ENCODE measurements around the gene PLA2G4F. TPM values are rescaled to one million over a fixed set of nuclear protein-coding genes. Genes with fewer than 3 reads are reported as not detected.

The PLA2G4F gene
- polyA plus RNA-seq, 1 experiment, result not detected

GRCh38 chr15:42106288-42106687 lies 50.1 kb downstream of the PLA2G4F start:
- TF ChIP-seq, protein P1, sequence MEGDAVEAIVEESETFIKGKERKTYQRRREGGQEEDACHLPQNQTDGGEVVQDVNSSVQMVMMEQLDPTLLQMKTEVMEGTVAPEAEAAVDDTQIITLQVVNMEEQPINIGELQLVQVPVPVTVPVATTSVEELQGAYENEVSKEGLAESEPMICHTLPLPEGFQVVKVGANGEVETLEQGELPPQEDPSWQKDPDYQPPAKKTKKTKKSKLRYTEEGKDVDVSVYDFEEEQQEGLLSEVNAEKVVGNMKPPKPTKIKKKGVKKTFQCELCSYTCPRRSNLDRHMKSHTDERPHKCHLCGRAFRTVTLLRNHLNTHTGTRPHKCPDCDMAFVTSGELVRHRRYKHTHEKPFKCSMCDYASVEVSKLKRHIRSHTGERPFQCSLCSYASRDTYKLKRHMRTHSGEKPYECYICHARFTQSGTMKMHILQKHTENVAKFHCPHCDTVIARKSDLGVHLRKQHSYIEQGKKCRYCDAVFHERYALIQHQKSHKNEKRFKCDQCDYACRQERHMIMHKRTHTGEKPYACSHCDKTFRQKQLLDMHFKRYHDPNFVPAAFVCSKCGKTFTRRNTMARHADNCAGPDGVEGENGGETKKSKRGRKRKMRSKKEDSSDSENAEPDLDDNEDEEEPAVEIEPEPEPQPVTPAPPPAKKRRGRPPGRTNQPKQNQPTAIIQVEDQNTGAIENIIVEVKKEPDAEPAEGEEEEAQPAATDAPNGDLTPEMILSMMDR (IDR thresholded peaks at IDR 0.05; ENCODE audit: insufficient read depth, low read depth, low read length), result no peak
- Histone ChIP-seq H3K4me3 (ENCODE audit: low read depth, low read length) (no peak overlapping the region), H3K27me3 (ENCODE audit: control insufficient read depth, insufficient read depth, low read length) (peaks cover 11% of the 10 kb centered on the region), H3K36me3 (ENCODE audit: control insufficient read depth, insufficient read depth, low read length) (no peaks in the 10 kb centered on the region)
- ChIA-PET POLR2A (no interaction called here), CTCF (interaction anchor here (0.9 to 1.7 kb wide), 3 partner anchors 14 to 23 kb away, joined by 3 to 5 read pairs (median 3); no protein-coding TSS in a partner anchor)
- no peak for DNase-seq (ENCODE audit: low read depth)

GRCh38 chr15:42104095-42104891 lies 52.1 kb downstream of the PLA2G4F start:
- no peak for DNase-seq (ENCODE audit: low read depth)
- Histone ChIP-seq H3K27me3 (ENCODE audit: control insufficient read depth, insufficient read depth, low read length) (peaks cover 12% of the 10 kb centered on the region), H3K36me3 (ENCODE audit: control insufficient read depth, insufficient read depth, low read length) (no peaks in the 10 kb centered on the region), H3K4me3 (ENCODE audit: low read depth, low read length) (no peak overlapping the region)
- ChIA-PET CTCF (interaction anchor here (0.7 to 3.6 kb wide), 9 partner anchors 12 to 115 kb away, joined by 3 to 18 read pairs (median 4); no protein-coding TSS in a partner anchor), POLR2A (no interaction called here)
- TF ChIP-seq, protein P1 (IDR thresholded peaks at IDR 0.05; ENCODE audit: insufficient read depth, low read depth, low read length), result no peak

DNA sequence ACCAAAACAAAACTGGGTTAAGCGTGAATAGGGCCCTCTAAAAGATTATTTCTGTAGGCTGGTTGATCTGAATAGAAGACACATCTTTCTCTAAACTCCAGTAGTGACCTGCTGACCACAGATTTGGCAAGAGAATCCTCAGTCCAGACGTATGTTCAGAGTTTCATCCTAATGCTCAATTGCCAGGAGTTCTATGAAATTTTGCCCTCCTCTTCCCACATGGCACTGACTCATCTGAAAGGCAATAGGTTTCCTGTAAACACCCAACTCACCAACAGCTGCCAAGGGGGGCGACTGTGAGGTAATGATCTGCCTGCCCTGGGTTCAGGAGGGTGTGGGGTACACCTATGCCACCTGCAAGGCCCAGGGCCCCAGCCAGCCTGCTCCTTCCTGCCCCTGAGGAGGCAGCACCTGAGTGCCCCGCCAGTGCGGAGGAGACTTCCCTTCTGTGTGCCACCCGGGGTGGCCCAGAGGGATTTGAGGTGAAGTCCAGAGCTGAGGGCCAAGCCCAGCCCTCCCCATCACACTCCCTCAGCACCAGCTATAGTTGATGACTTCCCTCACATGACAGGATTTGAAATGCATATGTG lies 53.7 kb downstream of the PLA2G4F start:
- TF ChIP-seq, protein P1 (IDR thresholded peaks at IDR 0.05; ENCODE audit: insufficient read depth, low read depth, low read length), result no peak
- no peak for DNase-seq (ENCODE audit: low read depth)
- POLR2A ChIA-PET, result no interaction called here
- H3K4me3 ChIP-seq (ENCODE audit: low read depth, low read length), result no peak overlapping the region
- no peaks in the 10 kb centered on the region for H3K36me3 ChIP-seq (ENCODE audit: control insufficient read depth, insufficient read depth, low read length)
- CTCF ChIA-PET, result interaction anchor here (3.6 kb wide), 1 partner anchor 19 kb away, joined by 18 read pairs; no protein-coding TSS in a partner anchor
- H3K27me3 ChIP-seq (ENCODE audit: control insufficient read depth, insufficient read depth, low read length), result peaks cover 6% of the 10 kb centered on the region

DNA sequence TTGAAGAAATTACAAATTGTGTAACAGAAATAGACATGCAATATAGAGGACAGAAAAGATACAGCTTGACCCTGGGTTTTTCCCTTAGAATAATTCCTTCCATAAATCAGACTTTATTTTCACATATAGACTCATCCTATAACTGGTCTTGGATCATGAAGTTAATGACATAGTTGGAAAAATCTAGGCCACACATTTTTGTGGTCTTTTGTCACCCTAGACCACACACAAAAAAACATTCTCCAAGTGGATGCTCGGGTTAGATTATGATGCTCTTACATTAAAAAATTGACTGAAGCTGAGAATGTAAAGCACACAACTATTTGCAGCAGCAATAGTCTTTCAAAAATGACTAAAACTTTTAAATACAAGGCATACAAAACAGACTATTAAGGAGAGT lies 54.6 kb downstream of the PLA2G4F start:
- H3K36me3 ChIP-seq (ENCODE audit: control insufficient read depth, insufficient read depth, low read length), result no peaks in the 10 kb centered on the region
- peaks cover 9% of the 10 kb centered on the region for H3K27me3 ChIP-seq (ENCODE audit: control insufficient read depth, insufficient read depth, low read length)
- CTCF ChIA-PET, result interaction anchor here (3.6 kb wide), 1 partner anchor 18 kb away, joined by 18 read pairs; no protein-coding TSS in a partner anchor
- POLR2A ChIA-PET, result no interaction called here
- no peak overlapping the region for H3K4me3 ChIP-seq (ENCODE audit: low read depth, low read length)
- DNase-seq (ENCODE audit: low read depth), result no peak
- TF ChIP-seq, protein P1 (IDR thresholded peaks at IDR 0.05; ENCODE audit: insufficient read depth, low read depth, low read length), result no peak

All from BJ (cell line).